Measurements from ENCODE around the gene TAMALIN.

GRCh38 chr12:51985154-51985835 is 21.5 kb upstream of the TAMALIN start:
- TF ChIP-seq CTCF (IDR thresholded peaks at IDR 0.05) (no peak), POLR2A (IDR thresholded peaks at IDR 0.05) (no peak)

Data from thyroid gland (tissue), 4 donors.